ENCODE data around the gene CNTNAP2. TPM values are rescaled to one million over a fixed set of nuclear protein-coding genes. Genes with fewer than 3 reads are reported as not detected.

CNTNAP2 gene
- total RNA-seq, 1 experiment from 2014 or later: 0.03 TPM

DNA sequence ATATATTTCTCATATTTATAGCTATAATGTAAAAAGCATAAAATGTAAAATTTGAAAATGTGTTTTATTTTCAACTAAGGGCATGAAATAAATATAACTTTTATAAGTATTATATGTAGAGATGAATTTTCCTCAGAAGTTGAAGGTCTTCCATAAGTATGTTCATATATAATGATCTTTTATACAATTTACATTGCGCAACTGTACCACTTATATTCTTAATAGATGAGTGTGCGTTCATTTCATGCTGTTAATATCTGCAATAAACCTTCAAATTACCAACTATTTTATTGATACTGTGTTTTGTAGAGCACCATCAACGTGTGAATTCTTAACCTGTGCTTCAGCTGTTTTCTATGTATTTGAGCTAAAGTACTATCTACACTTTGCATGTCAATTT lies 285.3 kb downstream of the CNTNAP2 start:
- CTCF ChIA-PET: no interaction called here
- in situ Hi-C loops (cut with HindIII; ENCODE audit: low pct_unique_long_range_greater_than_20kb, low sequenced_read_pairs): no loop called here
- Histone ChIP-seq H3K9me3 (ENCODE audit: control insufficient read depth, insufficient read depth, low read depth, low read length) (no peaks in the 10 kb centered on the region), H3K27me3 (ENCODE audit: control insufficient read depth, insufficient read depth, low read length) (no peaks in the 10 kb centered on the region), H3K4me1 (ENCODE audit: control insufficient read depth, insufficient read depth, low read length) (no peaks in the 10 kb centered on the region), H3K4me3 (ENCODE audit: low read depth in 2 of 2, low read length in 2 of 2) (no peak overlapping the region), H3K36me3 (ENCODE audit: control insufficient read depth, insufficient read depth, low read length) (no peaks in the 10 kb centered on the region), H3K27ac (ENCODE audit: low read length) (no peak overlapping the region)
- BruUV-seq (replicated peaks): no TSS peak
- DNase-seq (ENCODE audit: low read depth, low spot score) (no peak), ATAC-seq (no peak)
- intact Hi-C loops (cut with micrococcal nuclease; ENCODE audit: unreplicated experiment): no loop called here
- POLR2A ChIA-PET: no interaction called here
- no peak for TF ChIP-seq CTCF (IDR thresholded peaks at IDR 0.05)

DNA sequence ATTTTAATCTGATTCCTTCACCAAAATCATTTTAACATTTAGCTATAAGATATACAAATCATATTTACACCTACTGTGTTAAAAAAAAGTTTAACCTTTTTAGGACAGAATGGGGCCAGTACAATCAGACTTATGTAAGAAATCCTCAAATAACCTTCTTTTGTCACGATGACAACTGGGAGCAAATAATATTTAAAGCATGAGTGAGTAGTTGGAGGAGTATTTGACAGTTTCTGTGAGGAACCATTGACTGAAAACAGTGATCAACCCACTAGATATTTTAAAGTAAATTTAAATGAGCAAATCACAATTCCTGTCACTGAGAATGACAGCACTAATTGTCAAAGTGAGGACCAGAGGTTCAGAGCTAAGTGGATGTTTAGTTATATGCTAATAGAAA lies 289.1 kb downstream of the CNTNAP2 start:
- Histone ChIP-seq H3K27ac (ENCODE audit: low read length) (no peak overlapping the region), H3K36me3 (ENCODE audit: control insufficient read depth, insufficient read depth, low read length) (no peaks in the 10 kb centered on the region), H3K4me1 (ENCODE audit: control insufficient read depth, insufficient read depth, low read length) (no peaks in the 10 kb centered on the region), H3K4me3 (ENCODE audit: low read depth in 2 of 2, low read length in 2 of 2) (no peak overlapping the region), H3K9me3 (ENCODE audit: control insufficient read depth, insufficient read depth, low read depth, low read length) (no peaks in the 10 kb centered on the region), H3K27me3 (ENCODE audit: control insufficient read depth, insufficient read depth, low read length) (no peaks in the 10 kb centered on the region)
- no TSS peak for BruUV-seq (replicated peaks)
- no peak for DNase-seq (ENCODE audit: low read depth, low spot score)
- POLR2A ChIA-PET: no interaction called here
- in situ Hi-C loops (cut with HindIII; ENCODE audit: low pct_unique_long_range_greater_than_20kb, low sequenced_read_pairs) (no loop called here), intact Hi-C loops (cut with micrococcal nuclease; ENCODE audit: unreplicated experiment) (no loop called here)
- no peak for ATAC-seq
- CTCF ChIA-PET: no interaction called here
- TF ChIP-seq POLR2AphosphoS5 (IDR thresholded peaks at IDR 0.05; ENCODE audit: low read depth, low read length): no peak
- no peak for TF ChIP-seq CTCF (IDR thresholded peaks at IDR 0.05)
- TF ChIP-seq TCF7L2 (IDR thresholded peaks at IDR 0.05; ENCODE audit: low read depth, low read length): no peak
- TF ChIP-seq, protein P1, sequence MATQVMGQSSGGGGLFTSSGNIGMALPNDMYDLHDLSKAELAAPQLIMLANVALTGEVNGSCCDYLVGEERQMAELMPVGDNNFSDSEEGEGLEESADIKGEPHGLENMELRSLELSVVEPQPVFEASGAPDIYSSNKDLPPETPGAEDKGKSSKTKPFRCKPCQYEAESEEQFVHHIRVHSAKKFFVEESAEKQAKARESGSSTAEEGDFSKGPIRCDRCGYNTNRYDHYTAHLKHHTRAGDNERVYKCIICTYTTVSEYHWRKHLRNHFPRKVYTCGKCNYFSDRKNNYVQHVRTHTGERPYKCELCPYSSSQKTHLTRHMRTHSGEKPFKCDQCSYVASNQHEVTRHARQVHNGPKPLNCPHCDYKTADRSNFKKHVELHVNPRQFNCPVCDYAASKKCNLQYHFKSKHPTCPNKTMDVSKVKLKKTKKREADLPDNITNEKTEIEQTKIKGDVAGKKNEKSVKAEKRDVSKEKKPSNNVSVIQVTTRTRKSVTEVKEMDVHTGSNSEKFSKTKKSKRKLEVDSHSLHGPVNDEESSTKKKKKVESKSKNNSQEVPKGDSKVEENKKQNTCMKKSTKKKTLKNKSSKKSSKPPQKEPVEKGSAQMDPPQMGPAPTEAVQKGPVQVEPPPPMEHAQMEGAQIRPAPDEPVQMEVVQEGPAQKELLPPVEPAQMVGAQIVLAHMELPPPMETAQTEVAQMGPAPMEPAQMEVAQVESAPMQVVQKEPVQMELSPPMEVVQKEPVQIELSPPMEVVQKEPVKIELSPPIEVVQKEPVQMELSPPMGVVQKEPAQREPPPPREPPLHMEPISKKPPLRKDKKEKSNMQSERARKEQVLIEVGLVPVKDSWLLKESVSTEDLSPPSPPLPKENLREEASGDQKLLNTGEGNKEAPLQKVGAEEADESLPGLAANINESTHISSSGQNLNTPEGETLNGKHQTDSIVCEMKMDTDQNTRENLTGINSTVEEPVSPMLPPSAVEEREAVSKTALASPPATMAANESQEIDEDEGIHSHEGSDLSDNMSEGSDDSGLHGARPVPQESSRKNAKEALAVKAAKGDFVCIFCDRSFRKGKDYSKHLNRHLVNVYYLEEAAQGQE (IDR thresholded peaks at IDR 0.05; ENCODE audit: insufficient read depth in 1 of 2, low read depth in 2 of 2, low read length in 1 of 2): no peak
- no peak for TF ChIP-seq SIN3A (IDR thresholded peaks at IDR 0.05; ENCODE audit: borderline replicate concordance, insufficient read depth, low read depth, low read length)

DNA sequence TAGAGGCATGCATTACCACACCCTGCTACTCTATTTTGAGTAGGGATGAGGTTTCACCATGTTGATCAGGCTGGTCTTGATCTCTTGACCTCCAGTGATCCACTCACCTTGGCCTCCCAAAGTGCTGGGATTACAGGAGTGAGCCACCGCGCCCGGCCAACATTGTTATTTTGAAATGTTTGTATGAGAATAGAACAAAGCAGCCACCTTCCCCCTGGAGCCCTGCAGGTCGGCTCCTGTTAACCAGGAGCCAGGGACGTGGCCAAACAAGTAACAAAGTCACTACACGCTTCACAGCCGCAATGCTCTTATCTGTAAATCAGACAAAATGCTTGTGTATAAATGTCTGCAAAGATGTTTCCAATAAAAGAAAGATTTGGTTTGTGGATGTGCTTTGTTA lies 295.4 kb downstream of the CNTNAP2 start:
- H3K27me3 ChIP-seq (ENCODE audit: control insufficient read depth, insufficient read depth, low read length): no peaks in the 10 kb centered on the region
- H3K36me3 ChIP-seq (ENCODE audit: control insufficient read depth, insufficient read depth, low read length): no peaks in the 10 kb centered on the region
- no TSS peak for BruUV-seq (replicated peaks)
- intact Hi-C loops (cut with micrococcal nuclease; ENCODE audit: unreplicated experiment): no loop called here
- no peaks in the 10 kb centered on the region for H3K4me1 ChIP-seq (ENCODE audit: control insufficient read depth, insufficient read depth, low read length)
- TF ChIP-seq CTCF (IDR thresholded peaks at IDR 0.05): no peak
- no peak for TF ChIP-seq POLR2AphosphoS5 (IDR thresholded peaks at IDR 0.05; ENCODE audit: low read depth, low read length)
- TF ChIP-seq, protein P1 (IDR thresholded peaks at IDR 0.05; ENCODE audit: insufficient read depth in 1 of 2, low read depth in 2 of 2, low read length in 1 of 2): no peak
- no peak for TF ChIP-seq SIN3A (IDR thresholded peaks at IDR 0.05; ENCODE audit: borderline replicate concordance, insufficient read depth, low read depth, low read length)
- TF ChIP-seq TCF7L2 (IDR thresholded peaks at IDR 0.05; ENCODE audit: low read depth, low read length): no peak
- in situ Hi-C loops (cut with HindIII; ENCODE audit: low pct_unique_long_range_greater_than_20kb, low sequenced_read_pairs): no loop called here
- H3K27ac ChIP-seq (ENCODE audit: low read length): no peak overlapping the region
- ChIA-PET CTCF (no interaction called here), POLR2A (no interaction called here)
- H3K9me3 ChIP-seq (ENCODE audit: control insufficient read depth, insufficient read depth, low read depth, low read length): no peaks in the 10 kb centered on the region
- no peak for ATAC-seq
- no peak for DNase-seq (ENCODE audit: low read depth, low spot score)
- H3K4me3 ChIP-seq (ENCODE audit: low read depth in 2 of 2, low read length in 2 of 2): no peak overlapping the region
